Neural cell (in vitro differentiated cells): ENCODE results near the gene WNT7B. TPM values are rescaled to one million over a fixed set of nuclear protein-coding genes. Genes with fewer than 3 reads are reported as not detected.

Source experiments
- H2AFZ ChIP-seq: fragments of 200-600, 300-800 bp; sonication (generic), shearing (Covaris generic); 2 replicates; pipeline ENCODE4 v1.6.0; 2014; ENCODE audit warnings: low read depth, mild to moderate bottlenecking, antibody characterized with exemption, low read length, moderate library complexity
- H3F3A ChIP-seq: fragments of 200-600 bp; shearing (Covaris generic); 2 replicates; pipeline ENCODE4 v1.6.1; 2016; ENCODE audit warnings: mild to moderate bottlenecking, moderate library complexity, mixed read lengths, antibody characterized with exemption, low read length; ENCODE audit not compliant: insufficient read depth, poor library complexity, severe bottlenecking
- H3K27ac ChIP-seq: fragments of 200-600, 300-800 bp; sonication (generic), shearing (Covaris generic); 2 replicates; pipeline ENCODE4 v1.5.1; 2014; ENCODE audit warnings: mild to moderate bottlenecking, low read length, moderate library complexity
- H3K27me3 ChIP-seq: fragments of 300-800, 200-600 bp; sonication (generic), shearing (Covaris generic); 2 replicates; pipeline ENCODE4 v1.6.0; 2014; ENCODE audit warnings: mild to moderate bottlenecking, low read depth, low read length, moderate library complexity; ENCODE audit not compliant: insufficient read depth
- H3K36me3 ChIP-seq: fragments of 300-800, 200-600 bp; sonication (generic), shearing (Covaris generic); 2 replicates; pipeline ENCODE4 v1.5.1; 2014; ENCODE audit warnings: mild to moderate bottlenecking, antibody characterized with exemption, low read length, moderate library complexity; ENCODE audit not compliant: insufficient read depth
- H3K4me2 ChIP-seq: fragments of 300-800, 200-600 bp; sonication (generic), shearing (Covaris generic); 2 replicates; pipeline ENCODE4 v1.6.0; 2014; ENCODE audit warnings: mild to moderate bottlenecking, low read length
- H3K4me3 ChIP-seq: fragments of 300-800, 200-600 bp; sonication (generic), shearing (Covaris generic); 2 replicates; pipeline ENCODE4 v1.5.1; 2014; ENCODE audit warnings: mild to moderate bottlenecking, low read length, moderate library complexity
- H3K79me2 ChIP-seq: fragments of 200-600 bp; shearing (Covaris generic); replicated peaks from 2 replicates; pipeline ENCODE4 v1.6.0; 2014; ENCODE audit warnings: mild to moderate bottlenecking, low read length, moderate library complexity; ENCODE audit not compliant: insufficient read depth
- H3K9ac ChIP-seq: fragments of 300-800, 200-600 bp; sonication (generic), shearing (Covaris generic); 2 replicates; pipeline ENCODE4 v1.6.1; 2016; ENCODE audit warnings: mild to moderate bottlenecking, low read length, mixed read lengths
- H3K9me2 ChIP-seq: fragments of 200-600 bp; shearing (Covaris generic); 2 replicates; pipeline ENCODE4 v1.6.1; 2016; ENCODE audit warnings: mild to moderate bottlenecking, low read length, mixed read lengths; ENCODE audit not compliant: insufficient read depth
- H3K9me3 ChIP-seq: fragments of 200-600, 300-800 bp; sonication (generic), shearing (Covaris generic); 2 replicates; pipeline ENCODE4 v1.6.1; 2016; ENCODE audit warnings: mild to moderate bottlenecking, mixed run types, low read length, moderate library complexity, mixed read lengths
- H4K20me1 ChIP-seq: fragments of 200-600 bp; shearing (Covaris generic); 2 replicates; pipeline ENCODE4 v1.6.1; 2016; ENCODE audit warnings: mild to moderate bottlenecking, mixed run types; ENCODE audit not compliant: insufficient read depth
- EP300 ChIP-seq: fragments of 450-650 bp; conservative IDR thresholded peaks from 2 replicates; pipeline ENCODE4 v1.6.1; 2014; ENCODE audit warnings: antibody characterized with exemption, mild to moderate bottlenecking, moderate library complexity; ENCODE audit not compliant: poor library complexity, severe bottlenecking
- EZH2 ChIP-seq: fragments of 200-600, 300-800 bp; shearing (Covaris generic), sonication (generic); IDR thresholded peaks from 2 replicates; pipeline ENCODE4 v1.6.1; 2014; ENCODE audit warnings: antibody characterized with exemption, low read length, borderline replicate concordance, mild to moderate bottlenecking; ENCODE audit not compliant: insufficient read depth, poor library complexity, severe bottlenecking
- MXI1 ChIP-seq: fragments of 450-650 bp; conservative IDR thresholded peaks from 2 replicates; pipeline ENCODE4 v1.6.1; 2014; ENCODE audit warnings: antibody characterized with exemption, mild to moderate bottlenecking; ENCODE audit not compliant: poor library complexity, severe bottlenecking
- POLR2AphosphoS5 ChIP-seq: IDR thresholded peaks from 2 replicates; pipeline ENCODE4 v1.6.1; 2012
- RAD21 ChIP-seq: fragments of 450-650 bp; conservative IDR thresholded peaks from 2 replicates; pipeline ENCODE4 v1.6.1; 2014; ENCODE audit warnings: antibody characterized with exemption, mild to moderate bottlenecking, moderate library complexity
- SMC3 ChIP-seq: fragments of 450-650 bp; conservative IDR thresholded peaks from 2 replicates; pipeline ENCODE4 v1.6.1; 2014; ENCODE audit warnings: antibody characterized with exemption, mild to moderate bottlenecking, moderate library complexity; ENCODE audit not compliant: poor library complexity
- TAF1 ChIP-seq: IDR thresholded peaks from 2 replicates; pipeline ENCODE4 v1.6.1; 2012; ENCODE audit warnings: low read depth
- polyA plus RNA-seq: library from polyadenylated mRNA; depleted of rRNA; stranded (reverse); fragments of >200 nt; gene quantifications from 2 replicates; pipeline ENCODE4 v1.2.3, GENCODE V29; 2014
- TF ChIP-seq, protein P1 (sequence below): IDR thresholded peaks from 2 replicates; pipeline ENCODE4 v1.6.1; 2012; ENCODE audit warnings: borderline replicate concordance
- TF ChIP-seq, protein P2 (sequence below): fragments of 450-650 bp; IDR thresholded peaks from 2 replicates; pipeline ENCODE4 v1.5.1; 2014; ENCODE audit warnings: antibody characterized with exemption, mild to moderate bottlenecking, moderate library complexity; ENCODE audit not compliant: poor library complexity, severe bottlenecking

Gene WNT7B
- polyA plus RNA-seq, 1 donor from 2014 or later: 0.16 TPM

DNA sequence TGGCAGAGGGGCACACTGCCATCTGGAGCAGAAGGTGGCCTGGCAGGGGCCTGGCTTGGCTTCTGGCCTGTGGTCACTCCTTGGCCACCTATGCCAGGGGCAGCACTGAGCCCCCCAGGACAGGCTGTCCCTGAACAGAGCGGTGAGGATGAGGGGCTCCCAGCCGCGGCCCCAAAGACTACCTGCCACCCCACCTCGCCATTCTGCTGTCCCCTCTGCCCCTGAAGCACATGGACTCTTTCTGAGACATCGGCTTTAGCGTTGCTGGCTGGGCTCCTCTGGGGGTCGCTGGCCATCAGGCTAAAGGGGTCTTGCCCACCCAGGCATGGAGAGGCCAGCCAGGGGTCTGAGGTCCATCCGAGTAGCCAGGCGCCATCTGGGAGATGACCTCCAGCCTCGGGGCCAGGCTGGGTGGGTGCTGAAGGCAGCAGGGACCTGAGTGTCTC, 87.8 kb downstream of the WNT7B start:
- H3K4me3 ChIP-seq: no peak overlapping the region
- no peaks in the 10 kb centered on the region for H4K20me1 ChIP-seq

DNA sequence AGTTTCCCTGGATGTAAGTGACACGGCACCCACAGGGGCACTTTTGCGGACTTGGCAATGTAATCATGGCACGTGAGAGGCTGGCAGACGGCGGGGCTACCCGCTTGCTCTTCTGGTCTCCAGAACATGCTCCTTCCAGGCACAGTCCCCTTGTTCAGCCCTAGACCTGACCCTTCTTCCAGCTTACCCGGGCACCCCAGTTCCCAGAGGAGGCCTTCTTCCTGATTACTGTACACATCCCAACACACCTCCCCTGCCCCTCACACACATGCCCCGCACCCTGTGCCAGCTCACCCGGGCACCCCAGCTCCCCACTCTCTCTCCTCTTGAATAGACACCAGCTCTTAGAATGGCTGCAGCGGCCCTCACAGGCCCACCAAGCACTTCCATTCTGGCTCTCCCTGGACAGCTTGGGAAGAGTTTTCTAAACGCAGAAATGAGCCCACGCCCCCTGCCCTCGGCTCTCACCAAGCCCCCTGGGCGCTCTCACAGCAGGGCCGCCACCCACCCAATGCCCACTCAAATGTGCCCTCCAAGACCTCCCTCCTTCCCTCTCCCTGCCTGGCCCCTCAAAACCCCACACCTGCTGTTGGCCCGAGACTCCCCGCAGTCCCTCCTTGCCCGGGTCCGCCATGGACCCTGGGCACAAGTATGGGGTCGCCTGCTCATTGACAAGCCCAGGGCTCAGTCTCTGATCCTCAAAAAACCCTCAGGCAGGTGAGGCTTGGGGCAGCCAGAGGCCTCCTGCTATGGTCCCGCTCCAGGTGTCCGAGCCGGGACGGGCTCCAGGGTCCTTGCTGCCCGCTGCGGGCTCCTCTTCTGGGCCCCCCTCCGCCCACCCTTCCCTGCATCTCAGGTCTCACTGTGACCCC, 88.5 kb downstream of the WNT7B start:
- H3K4me3 ChIP-seq: no peak overlapping the region
- no peaks in the 10 kb centered on the region for H3K36me3 ChIP-seq
- TF ChIP-seq RAD21 (no peak), SMC3 (no peak), MXI1 (no peak), EZH2 (no peak), TAF1 (no peak), POLR2AphosphoS5 (no peak), EP300 (no peak)
- TF ChIP-seq, protein P1, sequence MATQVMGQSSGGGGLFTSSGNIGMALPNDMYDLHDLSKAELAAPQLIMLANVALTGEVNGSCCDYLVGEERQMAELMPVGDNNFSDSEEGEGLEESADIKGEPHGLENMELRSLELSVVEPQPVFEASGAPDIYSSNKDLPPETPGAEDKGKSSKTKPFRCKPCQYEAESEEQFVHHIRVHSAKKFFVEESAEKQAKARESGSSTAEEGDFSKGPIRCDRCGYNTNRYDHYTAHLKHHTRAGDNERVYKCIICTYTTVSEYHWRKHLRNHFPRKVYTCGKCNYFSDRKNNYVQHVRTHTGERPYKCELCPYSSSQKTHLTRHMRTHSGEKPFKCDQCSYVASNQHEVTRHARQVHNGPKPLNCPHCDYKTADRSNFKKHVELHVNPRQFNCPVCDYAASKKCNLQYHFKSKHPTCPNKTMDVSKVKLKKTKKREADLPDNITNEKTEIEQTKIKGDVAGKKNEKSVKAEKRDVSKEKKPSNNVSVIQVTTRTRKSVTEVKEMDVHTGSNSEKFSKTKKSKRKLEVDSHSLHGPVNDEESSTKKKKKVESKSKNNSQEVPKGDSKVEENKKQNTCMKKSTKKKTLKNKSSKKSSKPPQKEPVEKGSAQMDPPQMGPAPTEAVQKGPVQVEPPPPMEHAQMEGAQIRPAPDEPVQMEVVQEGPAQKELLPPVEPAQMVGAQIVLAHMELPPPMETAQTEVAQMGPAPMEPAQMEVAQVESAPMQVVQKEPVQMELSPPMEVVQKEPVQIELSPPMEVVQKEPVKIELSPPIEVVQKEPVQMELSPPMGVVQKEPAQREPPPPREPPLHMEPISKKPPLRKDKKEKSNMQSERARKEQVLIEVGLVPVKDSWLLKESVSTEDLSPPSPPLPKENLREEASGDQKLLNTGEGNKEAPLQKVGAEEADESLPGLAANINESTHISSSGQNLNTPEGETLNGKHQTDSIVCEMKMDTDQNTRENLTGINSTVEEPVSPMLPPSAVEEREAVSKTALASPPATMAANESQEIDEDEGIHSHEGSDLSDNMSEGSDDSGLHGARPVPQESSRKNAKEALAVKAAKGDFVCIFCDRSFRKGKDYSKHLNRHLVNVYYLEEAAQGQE: no peak
- TF ChIP-seq, protein P2, sequence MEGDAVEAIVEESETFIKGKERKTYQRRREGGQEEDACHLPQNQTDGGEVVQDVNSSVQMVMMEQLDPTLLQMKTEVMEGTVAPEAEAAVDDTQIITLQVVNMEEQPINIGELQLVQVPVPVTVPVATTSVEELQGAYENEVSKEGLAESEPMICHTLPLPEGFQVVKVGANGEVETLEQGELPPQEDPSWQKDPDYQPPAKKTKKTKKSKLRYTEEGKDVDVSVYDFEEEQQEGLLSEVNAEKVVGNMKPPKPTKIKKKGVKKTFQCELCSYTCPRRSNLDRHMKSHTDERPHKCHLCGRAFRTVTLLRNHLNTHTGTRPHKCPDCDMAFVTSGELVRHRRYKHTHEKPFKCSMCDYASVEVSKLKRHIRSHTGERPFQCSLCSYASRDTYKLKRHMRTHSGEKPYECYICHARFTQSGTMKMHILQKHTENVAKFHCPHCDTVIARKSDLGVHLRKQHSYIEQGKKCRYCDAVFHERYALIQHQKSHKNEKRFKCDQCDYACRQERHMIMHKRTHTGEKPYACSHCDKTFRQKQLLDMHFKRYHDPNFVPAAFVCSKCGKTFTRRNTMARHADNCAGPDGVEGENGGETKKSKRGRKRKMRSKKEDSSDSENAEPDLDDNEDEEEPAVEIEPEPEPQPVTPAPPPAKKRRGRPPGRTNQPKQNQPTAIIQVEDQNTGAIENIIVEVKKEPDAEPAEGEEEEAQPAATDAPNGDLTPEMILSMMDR: no peak
- H3K27me3 ChIP-seq: no peaks in the 10 kb centered on the region
- no peak overlapping the region for H3K27ac ChIP-seq
- H2AFZ ChIP-seq: no peak overlapping the region
- no peaks in the 10 kb centered on the region for H3K9me2 ChIP-seq
- H3K9me3 ChIP-seq: no peaks in the 10 kb centered on the region
- no peaks in the 10 kb centered on the region for H4K20me1 ChIP-seq
- no peak overlapping the region for H3K9ac ChIP-seq
- no peaks in the 10 kb centered on the region for H3K79me2 ChIP-seq
- H3F3A ChIP-seq: no peaks in the 10 kb centered on the region
- H3K4me2 ChIP-seq: no peak overlapping the region

More for the DNA sequence above, 87.8 kb downstream of the WNT7B start:
- Histone ChIP-seq H3K36me3 (no peaks in the 10 kb centered on the region), H3K79me2 (no peaks in the 10 kb centered on the region), H3K27ac (no peak overlapping the region), H2AFZ (no peak overlapping the region), H3K27me3 (no peaks in the 10 kb centered on the region), H3F3A (no peaks in the 10 kb centered on the region), H3K4me2 (no peak overlapping the region), H3K9me2 (no peaks in the 10 kb centered on the region), H3K9ac (no peak overlapping the region), H3K9me3 (no peaks in the 10 kb centered on the region)
- TF ChIP-seq SMC3: no peak
- TF ChIP-seq POLR2AphosphoS5: no peak
- TF ChIP-seq EZH2: no peak
- TF ChIP-seq TAF1: no peak
- TF ChIP-seq RAD21: no peak
- TF ChIP-seq, protein P2: no peak
- no peak for TF ChIP-seq MXI1
- TF ChIP-seq EP300: no peak
- TF ChIP-seq, protein P1: no peak
